WERI-Rb-1 (cell line): ENCODE measurements around the gene PIP5K1B.

Experiments used
- DNase-seq: peaks from one replicate; pipeline ENCODE4 v3.0.0-alpha.2; 2020
- H3K27ac ChIP-seq: fragments of 250-450 bp; sonication (Bioruptor Pico); 2 replicates; pipeline ENCODE4 v1.5.1; 2020; ENCODE audit warnings: mild to moderate bottlenecking, moderate library complexity
- H3K27me3 ChIP-seq: fragments of 250-450 bp; sonication (Bioruptor Pico); 2 replicates; pipeline ENCODE4 v1.5.1; 2021; ENCODE audit warnings: mild to moderate bottlenecking, low read depth, moderate library complexity; ENCODE audit not compliant: insufficient read depth, severe bottlenecking
- H3K36me3 ChIP-seq: fragments of 250-450 bp; sonication (Bioruptor Pico); 2 replicates; pipeline ENCODE4 v1.5.1; 2020; ENCODE audit warnings: mild to moderate bottlenecking, moderate library complexity
- H3K4me3 ChIP-seq: 2 replicates; pipeline ENCODE4 v1.5.1; 2011; ENCODE audit warnings: low read depth, mild to moderate bottlenecking, control low read depth, low read length
- H3K9me3 ChIP-seq: fragments of 250-450 bp; sonication (Bioruptor Pico); 2 replicates; pipeline ENCODE4 v1.5.1; 2021; ENCODE audit warnings: mild to moderate bottlenecking, moderate library complexity; ENCODE audit not compliant: severe bottlenecking
- TF ChIP-seq, protein P1 (sequence below): IDR thresholded peaks from 2 replicates; pipeline ENCODE4 v1.5.1; 2011; ENCODE audit warnings: low read depth, mild to moderate bottlenecking, control low read depth, inconsistent platforms, low read length

PIP5K1B gene

DNA sequence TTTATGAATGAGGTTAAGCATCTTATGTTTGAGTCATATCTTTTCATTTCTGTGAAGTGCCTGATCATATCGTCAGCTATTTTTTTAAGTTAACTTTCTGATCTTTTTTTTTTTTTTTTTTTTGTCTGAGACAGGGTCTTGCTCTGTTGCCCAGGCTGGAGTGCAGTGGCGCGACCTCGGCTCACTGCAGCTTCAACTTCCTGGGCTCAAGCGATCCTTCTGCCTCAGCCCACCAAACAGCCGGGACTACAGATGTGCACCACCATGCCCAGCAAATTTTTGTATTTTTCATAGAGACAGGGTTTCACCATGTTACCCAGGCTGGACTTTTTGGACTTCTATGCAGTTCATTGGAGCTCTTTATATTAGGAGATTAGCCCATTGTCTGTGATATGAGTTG lies 168.1 kb downstream of the PIP5K1B start:
- peaks cover 32% of the 10 kb centered on the region for H3K27me3 ChIP-seq
- H3K36me3 ChIP-seq: no peaks in the 10 kb centered on the region
- H3K27ac ChIP-seq: no peak overlapping the region
- H3K4me3 ChIP-seq: no peak overlapping the region
- TF ChIP-seq, protein P1, sequence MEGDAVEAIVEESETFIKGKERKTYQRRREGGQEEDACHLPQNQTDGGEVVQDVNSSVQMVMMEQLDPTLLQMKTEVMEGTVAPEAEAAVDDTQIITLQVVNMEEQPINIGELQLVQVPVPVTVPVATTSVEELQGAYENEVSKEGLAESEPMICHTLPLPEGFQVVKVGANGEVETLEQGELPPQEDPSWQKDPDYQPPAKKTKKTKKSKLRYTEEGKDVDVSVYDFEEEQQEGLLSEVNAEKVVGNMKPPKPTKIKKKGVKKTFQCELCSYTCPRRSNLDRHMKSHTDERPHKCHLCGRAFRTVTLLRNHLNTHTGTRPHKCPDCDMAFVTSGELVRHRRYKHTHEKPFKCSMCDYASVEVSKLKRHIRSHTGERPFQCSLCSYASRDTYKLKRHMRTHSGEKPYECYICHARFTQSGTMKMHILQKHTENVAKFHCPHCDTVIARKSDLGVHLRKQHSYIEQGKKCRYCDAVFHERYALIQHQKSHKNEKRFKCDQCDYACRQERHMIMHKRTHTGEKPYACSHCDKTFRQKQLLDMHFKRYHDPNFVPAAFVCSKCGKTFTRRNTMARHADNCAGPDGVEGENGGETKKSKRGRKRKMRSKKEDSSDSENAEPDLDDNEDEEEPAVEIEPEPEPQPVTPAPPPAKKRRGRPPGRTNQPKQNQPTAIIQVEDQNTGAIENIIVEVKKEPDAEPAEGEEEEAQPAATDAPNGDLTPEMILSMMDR: no peak
- no peak for DNase-seq
- H3K9me3 ChIP-seq: no peaks in the 10 kb centered on the region

DNA sequence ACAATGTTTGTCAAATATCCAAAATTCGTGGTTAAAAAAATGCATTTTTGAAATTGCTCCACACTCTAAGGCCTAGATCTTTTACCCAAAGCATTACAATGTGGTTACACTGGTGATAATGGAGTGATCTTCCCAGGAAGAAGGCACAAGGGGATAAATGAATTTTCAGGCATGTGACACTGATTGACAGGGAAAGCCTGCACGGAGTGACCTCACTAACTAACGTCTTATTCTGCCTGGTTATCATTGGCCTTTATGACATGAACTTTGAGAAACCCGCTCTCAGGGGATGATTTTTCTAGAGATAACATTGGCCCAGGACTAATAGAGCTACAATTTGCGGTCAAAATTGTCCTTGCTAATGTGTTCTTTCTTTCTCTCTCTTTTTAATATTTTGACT lies 171.2 kb downstream of the PIP5K1B start:
- TF ChIP-seq, protein P1: no peak
- Histone ChIP-seq H3K27ac (no peak overlapping the region), H3K9me3 (no peaks in the 10 kb centered on the region), H3K36me3 (no peaks in the 10 kb centered on the region), H3K27me3 (peaks cover 16% of the 10 kb centered on the region), H3K4me3 (no peak overlapping the region)
- DNase-seq: no peak

DNA sequence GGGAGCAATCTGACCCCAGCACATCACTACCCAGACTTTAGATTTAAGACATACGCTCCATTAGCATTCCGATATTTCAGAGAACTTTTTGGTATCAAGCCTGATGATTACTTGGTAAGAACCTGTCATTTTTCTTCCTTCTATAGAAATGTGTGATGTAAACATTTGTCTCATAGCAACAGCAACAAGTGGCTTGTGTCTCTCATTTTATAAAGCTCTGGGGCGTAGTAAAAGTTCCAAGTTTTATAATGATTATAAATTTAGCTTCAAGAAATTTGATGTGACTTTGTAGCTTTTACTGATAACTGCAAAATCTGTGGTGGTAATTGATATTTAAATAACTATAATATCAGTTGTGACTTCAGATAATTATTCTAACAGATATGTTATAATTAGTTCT lies 171.6 kb downstream of the PIP5K1B start:
- DNase-seq: no peak
- TF ChIP-seq, protein P1: no peak
- Histone ChIP-seq H3K9me3 (no peaks in the 10 kb centered on the region), H3K4me3 (no peak overlapping the region), H3K36me3 (no peaks in the 10 kb centered on the region), H3K27ac (no peak overlapping the region), H3K27me3 (peaks cover 17% of the 10 kb centered on the region)

DNA sequence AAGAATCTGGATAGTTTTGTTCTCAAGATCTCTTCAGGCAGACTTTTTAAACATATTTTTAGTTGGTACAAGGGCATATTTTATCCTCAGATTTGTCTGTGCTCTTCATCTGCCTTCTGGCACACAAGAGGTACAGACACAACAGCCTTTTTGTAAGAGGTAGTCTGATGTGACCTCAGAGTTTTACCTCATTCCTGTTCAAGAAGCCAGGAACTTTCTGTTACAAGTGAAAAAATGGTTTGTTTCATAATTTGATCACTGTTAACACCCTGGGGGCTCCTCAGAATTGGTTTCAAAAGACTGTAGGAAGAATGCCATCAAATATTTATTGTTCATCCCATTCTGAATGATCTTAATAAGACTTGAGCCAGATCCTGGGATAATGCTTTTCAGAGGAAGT lies 172.2 kb downstream of the PIP5K1B start:
- TF ChIP-seq, protein P1: no peak
- peaks cover 20% of the 10 kb centered on the region for H3K27me3 ChIP-seq
- H3K4me3 ChIP-seq: no peak overlapping the region
- H3K36me3 ChIP-seq: no peaks in the 10 kb centered on the region
- no peak for DNase-seq
- H3K9me3 ChIP-seq: no peaks in the 10 kb centered on the region
- no peak overlapping the region for H3K27ac ChIP-seq

DNA sequence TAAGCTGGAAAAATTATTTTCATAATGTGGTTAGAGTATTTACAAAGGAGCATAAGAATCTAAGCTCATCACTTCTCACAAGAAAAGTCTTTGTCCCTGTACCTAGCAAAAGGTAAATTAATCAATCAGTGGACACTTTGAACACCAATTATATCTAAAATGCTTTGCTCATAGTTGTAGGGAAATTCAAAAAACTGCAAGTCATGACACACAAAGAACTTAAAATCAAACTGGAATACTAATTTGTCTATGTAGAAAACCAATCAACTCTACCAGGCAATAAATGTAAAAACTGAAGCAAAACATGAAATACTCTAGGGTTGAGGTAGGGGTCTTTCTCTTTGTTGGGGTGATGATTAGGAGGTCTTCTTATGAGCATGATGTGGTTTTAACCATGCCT lies 173.4 kb downstream of the PIP5K1B start:
- Histone ChIP-seq H3K4me3 (no peak overlapping the region), H3K36me3 (no peaks in the 10 kb centered on the region), H3K9me3 (no peaks in the 10 kb centered on the region), H3K27me3 (peaks cover 20% of the 10 kb centered on the region), H3K27ac (no peak overlapping the region)
- TF ChIP-seq, protein P1: no peak
- no peak for DNase-seq

DNA sequence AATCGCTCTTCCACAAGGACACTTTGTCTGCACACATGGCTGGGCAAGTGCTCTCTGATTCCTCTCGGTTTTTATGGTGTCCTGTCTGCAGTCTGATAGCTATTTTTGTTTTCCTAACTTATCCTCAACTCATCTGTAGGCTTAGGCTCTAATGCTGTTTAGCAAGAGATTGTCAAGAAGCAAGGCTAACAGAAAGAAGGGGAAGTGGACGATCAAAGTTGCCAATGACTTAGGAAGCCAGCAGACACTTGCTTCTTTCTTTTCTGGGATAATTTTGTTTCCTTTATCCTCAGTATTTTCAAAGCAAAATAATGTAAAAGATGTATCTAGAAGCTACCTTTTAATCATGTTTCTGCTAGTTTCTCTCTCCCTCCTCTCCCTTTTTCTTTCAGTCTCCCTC lies 178.2 kb downstream of the PIP5K1B start:
- TF ChIP-seq, protein P1: no peak
- Histone ChIP-seq H3K36me3 (no peaks in the 10 kb centered on the region), H3K9me3 (no peaks in the 10 kb centered on the region), H3K4me3 (no peak overlapping the region), H3K27me3 (peaks cover 12% of the 10 kb centered on the region), H3K27ac (no peak overlapping the region)
- DNase-seq: no peak
